HL-60/S4 treated with phorbol 12-myristate 13-acetate at 8.2 ng/mL for 4 days and 3 days (cell line): ENCODE data around the gene LRCH4.

Source experiments
- in situ Hi-C: fragments of 300-500 bp; cut with MboI; formaldehyde crosslinking; loops from 2 replicates; pipeline ENCODE4 v1.15.0; 2022; ENCODE audit warnings: low sequenced_read_pairs

LRCH4 gene

GRCh38 chr7:100606313-100606712 lies 20.4 kb upstream of the LRCH4 start:
- in situ Hi-C loops: no loop called here

- in situ Hi-C loops: no loop called here
These were observed 19.3 kb upstream of the LRCH4 start for GRCh38 chr7:100604976-100605911.

DNA sequence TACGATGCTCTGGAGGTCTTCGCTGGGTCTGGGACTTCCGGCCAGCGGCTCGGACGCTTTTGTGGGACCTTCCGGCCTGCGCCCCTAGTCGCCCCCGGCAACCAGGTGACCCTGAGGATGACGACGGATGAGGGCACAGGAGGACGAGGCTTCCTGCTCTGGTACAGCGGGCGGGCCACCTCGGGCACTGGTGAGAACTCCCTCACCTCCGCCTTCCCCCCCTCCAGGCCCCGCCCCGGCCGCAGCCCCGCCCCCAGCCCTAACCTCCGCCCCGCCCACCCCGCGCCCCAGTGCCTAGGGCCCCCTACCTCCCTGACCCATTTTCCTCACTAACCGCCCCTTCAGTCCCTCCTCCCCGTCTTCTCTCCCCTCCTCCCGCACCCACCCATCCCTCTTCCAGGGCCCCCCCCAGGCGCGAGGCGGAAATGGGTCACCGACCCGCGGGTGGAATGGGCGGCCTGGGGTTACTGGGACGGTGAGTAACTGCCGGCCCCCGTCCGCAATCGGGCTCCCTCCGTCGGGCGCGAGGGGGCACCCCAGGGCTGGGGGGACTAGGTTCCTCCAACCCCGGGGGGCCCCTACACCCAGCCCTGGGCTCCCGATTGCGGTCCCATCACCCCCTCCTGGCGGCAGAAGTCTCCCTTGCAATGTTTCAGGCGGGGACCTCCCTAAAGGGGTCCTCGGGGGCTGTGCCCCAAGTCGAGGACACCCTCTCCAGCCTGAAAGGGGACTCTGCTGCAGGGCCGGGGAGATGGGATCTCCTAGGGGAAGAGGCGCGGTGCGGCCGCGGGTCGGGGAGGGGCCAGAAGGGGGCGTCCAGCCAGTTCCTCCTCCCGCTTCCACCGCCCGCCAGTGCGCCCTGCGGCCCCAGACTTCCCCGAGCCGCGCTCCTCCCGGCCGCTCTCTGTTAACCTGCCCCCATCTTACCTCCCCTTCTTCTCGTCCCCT lies 18.4 kb upstream of the LRCH4 start:
- in situ Hi-C loops: no loop called here

- in situ Hi-C loops: no loop called here
These were observed 17.7 kb upstream of the LRCH4 start for GRCh38 chr7:100603726-100604027.

DNA sequence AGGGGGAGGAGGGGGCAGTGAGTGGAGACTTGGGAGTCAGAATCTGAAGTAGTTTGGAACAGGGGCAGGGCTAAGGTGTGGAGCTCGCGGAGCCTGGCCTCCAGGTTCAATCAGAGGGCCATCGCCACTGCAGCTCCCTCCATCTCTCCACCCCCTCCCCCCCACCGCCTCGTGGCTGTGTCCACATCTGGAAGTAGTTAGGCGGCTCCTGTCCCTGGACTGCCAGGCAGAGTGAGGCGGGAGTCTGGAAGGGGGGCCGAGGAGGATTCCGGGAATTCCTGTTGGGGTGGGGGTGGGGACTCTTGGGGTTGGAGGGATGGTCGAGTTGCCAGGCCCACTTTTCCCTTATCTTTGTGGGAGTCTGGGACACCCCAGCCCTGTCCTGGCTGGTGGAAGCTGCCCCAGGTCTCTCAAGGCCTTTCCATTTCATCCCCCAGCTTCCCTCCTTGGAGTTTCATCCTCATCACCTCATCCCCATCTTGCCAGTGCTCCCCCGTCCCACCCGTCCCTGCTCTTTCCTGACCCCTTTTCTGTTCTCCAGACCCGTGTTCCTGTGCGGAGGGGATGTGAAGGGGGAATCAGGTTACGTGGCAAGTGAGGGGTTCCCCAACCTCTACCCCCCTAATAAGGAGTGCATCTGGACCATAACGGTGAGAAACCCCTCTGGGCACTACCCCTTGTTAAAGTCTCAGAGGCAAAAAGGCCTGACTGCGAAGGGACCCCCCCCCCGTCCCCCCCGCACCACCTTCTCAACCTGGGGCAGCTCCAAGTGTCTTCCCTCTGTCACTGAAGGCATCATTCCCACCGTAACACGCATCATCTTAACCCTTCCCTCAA lies 17.2 kb upstream of the LRCH4 start:
- in situ Hi-C loops: no loop called here

DNA sequence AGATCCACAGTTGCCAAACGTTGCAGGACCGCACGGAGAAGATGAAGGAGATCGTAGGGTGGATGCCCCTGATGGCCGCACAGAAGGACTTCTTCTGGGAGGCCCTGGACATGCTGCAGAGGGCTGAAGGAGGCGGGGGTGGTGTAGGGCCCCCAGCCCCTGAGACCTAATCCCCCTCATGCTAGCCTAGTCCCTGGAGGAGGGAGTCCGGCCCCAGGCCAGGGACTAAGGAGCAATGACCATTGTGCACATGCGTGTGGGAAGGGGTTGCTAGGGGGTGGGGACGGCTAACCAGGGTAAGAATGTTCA lies 14.8 kb upstream of the LRCH4 start:
- in situ Hi-C loops: no loop called here

- in situ Hi-C loops: no loop called here
These were observed 14.2 kb upstream of the LRCH4 start for GRCh38 chr7:100599911-100600729.

GRCh38 chr7:100598425-100598824 lies 12.5 kb upstream of the LRCH4 start:
- in situ Hi-C loops: no loop called here

- in situ Hi-C loops: no loop called here
These were observed 9.3 kb upstream of the LRCH4 start for GRCh38 chr7:100595188-100595587.

DNA sequence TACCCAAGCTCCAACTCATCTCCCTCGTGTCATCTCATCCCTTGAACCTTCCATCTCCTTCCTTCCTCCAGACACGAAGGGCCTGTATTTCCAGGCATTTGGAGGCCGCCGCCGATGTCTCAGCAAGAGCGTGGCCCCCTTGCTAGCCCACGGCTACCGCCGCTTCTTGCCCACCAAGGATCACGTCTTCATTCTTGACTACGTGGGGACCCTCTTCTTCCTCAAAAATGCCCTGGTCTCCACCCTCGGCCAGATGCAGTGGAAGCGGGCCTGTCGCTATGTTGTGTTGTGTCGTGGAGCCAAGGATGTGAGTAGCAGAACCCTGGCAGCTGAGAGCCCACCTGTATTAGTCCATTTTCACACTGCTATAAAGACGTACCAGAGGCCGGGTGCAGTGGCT lies 5.7 kb upstream of the LRCH4 start:
- in situ Hi-C loops: no loop called here

DNA sequence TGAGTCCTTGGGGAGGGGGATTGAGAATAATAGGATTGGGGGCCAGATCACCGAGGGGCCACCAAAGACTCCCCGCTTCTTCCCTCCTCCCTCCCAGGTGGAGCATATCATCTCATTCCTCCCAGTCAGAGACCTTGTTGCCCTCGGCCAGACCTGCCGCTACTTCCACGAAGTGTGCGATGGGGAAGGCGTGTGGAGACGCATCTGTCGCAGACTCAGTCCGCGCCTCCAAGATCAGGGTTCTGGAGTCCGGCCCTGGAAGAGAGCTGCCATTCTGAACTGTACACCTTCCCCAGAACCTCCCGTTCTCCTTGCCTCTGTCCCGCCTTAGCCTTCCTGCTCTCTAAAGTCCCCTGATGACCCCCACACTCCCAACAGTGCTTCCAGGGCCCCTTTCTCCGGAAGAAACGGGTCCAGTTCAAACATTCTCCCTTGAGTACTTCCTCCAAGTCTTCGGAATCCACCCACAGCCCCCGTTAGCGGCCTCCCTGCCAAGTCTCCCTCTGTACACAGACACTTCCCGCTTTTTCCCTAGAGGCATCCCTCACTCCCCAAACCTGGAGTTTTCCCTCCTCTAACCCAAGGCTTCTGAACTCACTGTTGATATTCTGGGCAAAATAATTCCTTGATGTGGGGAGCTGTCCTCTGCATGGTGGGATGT lies 4.3 kb upstream of the LRCH4 start:
- in situ Hi-C loops: no loop called here

- in situ Hi-C loops: no loop called here
These were observed 3.5 kb upstream of the LRCH4 start for GRCh38 chr7:100589341-100589947.

GRCh38 chr7:100588438-100588837 lies 2.5 kb upstream of the LRCH4 start:
- in situ Hi-C loops: no loop called here

DNA sequence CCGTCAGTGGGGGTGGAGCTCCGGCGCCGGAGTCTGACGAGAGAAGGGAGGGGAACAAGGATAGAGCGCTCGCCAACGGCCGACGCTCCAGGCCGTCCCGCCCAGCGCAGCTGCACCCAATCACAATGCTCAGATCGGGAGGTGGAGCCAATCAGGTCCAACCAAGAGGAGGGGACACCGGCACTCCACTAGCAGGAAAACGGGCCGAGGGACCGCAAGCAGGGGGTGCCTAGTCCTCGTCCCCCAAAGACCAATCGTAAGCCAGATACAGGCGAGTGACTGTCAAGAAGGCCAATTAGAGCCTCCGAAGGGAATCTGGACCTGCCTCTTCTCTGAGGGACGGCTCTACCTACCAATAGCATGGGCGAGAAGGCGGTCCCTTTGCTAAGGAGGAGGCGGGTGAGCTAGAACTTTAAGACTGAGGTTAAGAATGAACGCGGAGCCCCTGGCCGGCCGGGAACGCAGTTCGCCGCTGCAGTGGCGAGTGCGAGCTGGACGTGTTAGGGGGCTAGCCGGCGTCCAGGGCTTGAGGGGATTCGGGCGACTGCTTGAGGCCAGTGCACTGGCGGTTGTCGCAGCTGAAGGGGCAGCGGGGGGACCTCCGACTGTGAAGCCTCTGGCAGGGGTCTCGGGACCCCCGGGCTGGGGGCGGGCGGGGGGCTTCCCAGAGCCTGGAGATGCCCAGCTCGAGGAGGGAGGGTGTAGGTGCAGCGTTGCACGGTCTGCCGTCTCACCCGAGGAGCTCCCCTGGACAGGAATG lies 517 bp upstream of the LRCH4 start, which contains the start of gene FBXO24:
TSS of gene FBXO24 (plus strand) at position 63 of the 760 bp plus-strand sequence. CDS start at position 361, 298 bp downstream.
- in situ Hi-C loops: no loop called here

DNA sequence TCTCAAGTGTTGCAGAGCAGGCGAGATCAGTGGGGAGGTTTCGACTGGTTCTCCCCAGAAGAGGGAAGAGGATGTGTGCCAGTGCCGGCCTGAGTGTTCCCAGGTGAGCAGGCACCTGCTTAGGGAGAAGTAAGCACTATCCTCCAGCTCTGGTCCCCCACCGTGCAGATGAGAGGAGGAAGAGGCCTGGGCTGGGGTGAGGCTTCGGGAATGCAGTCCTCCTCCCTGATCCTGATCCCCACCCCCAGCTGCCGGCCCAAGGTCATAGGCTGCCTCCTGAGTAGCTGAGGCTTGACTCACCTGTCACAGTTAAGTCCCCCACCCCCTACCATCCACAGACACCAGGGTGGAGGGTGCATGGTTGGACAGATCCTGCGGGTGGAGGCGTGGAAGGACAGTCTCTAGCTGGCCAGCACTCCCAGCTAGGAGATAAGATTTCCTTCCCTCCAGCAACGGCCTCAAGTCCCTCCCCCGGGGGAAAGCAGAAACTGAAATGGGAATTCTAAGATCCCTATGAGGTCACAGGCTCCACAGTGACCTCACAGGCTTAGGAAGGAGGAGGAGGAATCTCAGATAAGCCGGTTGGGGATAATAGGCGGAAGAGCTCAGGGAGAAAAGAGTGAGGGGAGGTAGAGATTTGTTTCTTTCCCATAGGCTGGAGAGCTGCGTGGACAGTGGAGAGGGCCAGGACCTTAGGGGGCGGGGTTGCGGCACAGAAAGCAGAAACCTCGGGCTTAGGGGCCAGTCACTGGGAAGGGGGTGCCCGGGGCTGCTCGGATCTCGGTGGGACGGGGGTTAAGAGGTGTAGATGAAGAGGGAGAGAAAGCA lies 1.0 kb downstream of the LRCH4 start:
- in situ Hi-C loops: no loop called here

- in situ Hi-C loops: no loop called here
These were observed 1.8 kb downstream of the LRCH4 start for GRCh38 chr7:100584054-100584682.
